HG03565 (cell line): ENCODE data around the gene CENPS.
"Not testable (repeated sequence)": the region's sequence is repeated elsewhere in the genome, so short reads cannot be mapped to it uniquely, and the experiment has no call there.

Source experiments
- ATAC-seq: cut with Tn5 transposase; IDR thresholded peaks from one replicate; pipeline ENCODE4 v1.9.1; 2021; ENCODE audit warnings: mild to moderate bottlenecking, moderate library complexity; ENCODE audit not compliant: unreplicated experiment

Gene CENPS

DNA sequence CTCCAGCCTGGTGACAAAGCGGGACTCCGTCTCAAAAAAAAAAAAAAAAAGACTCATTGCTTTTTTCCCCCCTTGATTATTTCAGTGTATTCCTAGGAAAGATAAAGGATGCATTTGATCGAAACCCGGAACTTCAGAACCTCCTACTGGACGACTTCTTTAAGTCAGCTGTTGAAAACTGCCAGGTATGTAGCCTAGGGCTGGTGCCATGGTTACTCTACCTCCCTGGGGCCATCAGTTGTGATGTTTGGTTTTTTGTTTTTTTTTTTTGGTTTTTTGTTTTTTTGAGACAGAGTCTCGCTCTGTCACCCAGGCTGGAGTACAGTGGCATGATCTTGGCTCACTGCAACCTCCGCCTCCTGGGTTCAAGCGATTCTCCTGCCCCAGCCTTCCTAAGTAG is 11.5 kb upstream of the CENPS start:
- not testable (repeated sequence) for ATAC-seq

DNA sequence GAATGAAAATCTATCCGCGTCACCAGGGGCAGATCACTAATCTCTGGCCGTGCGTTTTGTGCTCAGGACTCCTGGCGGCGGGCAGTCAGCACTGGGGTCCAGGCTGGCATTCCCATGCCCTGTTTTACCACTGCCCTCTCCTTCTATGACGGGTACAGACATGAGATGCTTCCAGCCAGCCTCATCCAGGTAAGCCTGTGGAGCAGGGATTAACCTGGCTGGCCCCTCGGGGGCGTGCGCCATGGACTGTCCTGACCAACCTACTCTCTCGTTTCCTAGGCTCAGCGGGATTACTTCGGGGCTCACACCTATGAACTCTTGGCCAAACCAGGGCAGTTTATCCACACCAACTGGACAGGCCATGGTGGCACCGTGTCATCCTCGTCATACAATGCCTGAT is 10.9 kb upstream of the CENPS start:
- ATAC-seq, result no peak

DNA sequence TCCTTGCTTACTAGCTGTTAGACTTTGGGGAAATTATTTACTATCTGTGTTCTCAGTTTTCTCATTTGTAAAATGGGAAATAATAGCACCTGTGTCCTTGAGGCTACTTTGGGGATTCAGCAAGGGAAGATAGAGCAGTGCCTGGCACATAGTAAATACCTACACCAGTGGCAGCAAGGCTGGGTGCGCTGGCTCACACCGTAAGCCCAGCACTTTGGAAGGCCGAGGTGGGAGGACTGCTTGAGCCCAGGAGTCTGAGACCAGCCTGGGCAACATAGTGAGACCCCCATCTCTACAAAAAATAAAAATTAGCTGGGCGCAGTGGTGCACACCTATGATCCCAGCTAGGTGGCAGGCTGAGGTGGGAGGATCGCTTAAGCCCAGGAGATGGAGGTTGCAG is 8.6 kb upstream of the CENPS start:
- ATAC-seq, result no peak

DNA sequence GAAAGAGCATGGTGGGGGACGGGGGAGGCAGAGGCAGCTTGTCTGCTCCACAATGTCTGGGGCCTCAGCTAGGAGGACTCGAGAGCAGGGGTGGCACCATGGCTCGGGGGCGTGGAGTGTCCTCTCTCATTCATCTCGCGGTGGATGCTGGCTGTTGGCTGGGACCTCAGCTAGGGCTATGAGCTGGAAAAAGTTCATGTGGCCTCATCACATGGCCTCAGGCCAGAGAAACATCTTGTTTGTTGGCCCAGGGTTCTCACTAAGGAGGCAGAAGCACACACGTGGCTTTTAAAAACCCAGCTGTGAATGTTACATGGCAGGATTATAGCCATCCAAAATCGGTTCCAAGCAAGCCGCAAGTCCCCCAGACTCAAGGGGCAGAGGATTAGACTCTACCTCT is 6.2 kb upstream of the CENPS start:
- ATAC-seq, result no peak

DNA sequence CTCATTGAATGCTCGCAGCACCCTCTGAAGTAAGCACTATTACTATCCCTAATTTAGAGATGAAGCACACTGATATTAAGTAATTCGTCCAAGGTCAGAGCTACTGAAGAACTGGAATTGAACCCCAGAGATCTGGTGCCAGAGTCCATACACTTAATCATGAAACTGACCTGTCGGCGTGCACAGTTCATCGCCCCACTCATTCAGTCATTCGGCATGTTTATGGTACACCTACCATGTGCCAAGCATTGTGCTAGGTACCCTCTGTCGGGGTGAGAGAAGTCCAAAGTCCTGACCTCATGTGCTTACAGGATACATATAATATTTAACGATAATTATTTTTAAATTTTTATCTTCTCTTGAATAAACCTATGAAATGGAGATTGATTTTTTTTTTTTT is 5.6 kb upstream of the CENPS start:
- ATAC-seq, result no peak

DNA sequence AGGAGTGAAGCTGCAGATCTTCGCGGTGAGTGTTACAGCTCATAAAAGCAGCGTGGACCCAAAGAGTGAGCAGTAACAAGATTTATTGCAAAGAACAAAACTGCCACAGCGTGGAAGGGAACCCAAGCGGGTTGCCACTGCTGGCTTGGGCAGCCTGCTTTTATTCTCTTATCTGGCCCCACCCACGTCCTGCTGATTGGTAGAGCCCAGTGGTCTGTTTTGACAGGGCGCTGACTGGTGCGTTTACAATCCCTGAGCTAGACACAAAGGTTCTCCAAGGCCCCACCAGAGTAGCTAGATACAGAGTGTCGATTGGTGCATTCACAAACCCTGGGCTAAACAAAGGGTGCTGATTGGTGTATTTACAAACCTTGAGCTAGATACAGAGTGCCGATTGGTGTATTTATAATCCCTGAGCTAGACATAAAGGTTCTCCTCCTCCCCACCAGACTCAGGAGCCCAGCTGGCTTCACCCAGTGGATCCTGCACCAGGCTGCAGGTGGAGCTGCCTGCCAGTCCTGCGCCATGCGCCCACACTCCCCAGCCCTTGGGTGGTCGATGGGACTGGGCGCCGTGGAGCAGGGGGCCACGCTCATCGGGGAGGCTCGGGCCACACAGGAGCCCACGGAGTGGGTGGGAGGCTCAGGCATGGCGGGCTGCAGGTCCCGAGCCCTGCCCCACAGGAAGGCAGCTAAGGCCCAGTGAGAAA is 4.3 kb upstream of the CENPS start:
- ATAC-seq, result not testable (repeated sequence)

DNA sequence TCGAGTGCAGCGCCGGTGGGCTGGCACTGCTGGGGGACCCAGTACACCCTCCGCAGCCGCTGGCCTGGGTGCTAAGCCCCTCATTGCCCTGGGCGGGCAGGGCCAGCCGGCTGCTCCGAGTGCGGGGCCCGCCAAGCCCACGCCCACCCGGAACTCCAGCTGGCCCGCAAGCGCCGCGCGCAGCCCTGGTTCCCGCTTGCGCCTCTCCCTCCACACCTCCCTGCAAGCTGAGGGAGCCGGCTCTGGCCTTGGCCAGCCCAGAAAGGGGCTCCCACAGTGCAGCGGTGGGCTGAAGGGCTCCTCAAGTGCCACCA is 3.7 kb upstream of the CENPS start:
- ATAC-seq, result not testable (repeated sequence)

DNA sequence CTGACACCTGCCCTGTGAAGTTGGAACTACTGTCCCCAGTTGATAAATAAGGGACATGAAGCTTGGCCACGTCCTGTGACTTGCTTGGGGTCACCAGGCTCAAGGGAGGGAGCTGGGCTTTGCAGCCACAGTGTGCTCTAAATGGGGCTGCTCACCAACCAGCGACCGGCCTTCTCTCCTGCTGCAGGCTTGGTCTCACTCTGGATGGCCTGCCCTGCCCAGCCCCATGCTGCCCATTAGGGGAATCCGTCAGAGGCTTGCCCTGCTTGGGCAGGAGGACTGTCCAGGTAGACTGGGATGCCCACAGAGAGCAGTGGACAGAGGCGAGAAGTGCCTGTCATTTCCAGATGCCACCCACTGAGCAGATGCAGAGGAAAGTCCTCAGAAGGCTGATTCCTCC is 1.2 kb upstream of the CENPS start:
- no peak for ATAC-seq

DNA sequence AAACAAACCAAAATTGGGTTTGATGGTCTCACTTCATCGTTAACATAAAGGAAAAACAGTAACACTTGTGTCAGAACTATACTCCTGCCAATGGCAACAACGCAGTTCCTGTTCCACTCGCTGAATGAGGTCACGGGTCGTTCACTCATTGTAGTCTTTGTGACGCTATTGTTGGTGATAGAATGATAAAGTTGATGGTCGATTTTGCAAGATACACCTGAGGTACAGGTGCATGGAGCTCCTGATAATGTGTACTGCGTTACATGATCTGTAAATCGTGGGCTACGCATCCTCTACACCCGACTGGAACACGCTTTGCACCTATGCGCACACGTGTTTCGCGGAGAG is 391 bp upstream of the CENPS start:
- peak; percentile 17 for ATAC-seq

DNA sequence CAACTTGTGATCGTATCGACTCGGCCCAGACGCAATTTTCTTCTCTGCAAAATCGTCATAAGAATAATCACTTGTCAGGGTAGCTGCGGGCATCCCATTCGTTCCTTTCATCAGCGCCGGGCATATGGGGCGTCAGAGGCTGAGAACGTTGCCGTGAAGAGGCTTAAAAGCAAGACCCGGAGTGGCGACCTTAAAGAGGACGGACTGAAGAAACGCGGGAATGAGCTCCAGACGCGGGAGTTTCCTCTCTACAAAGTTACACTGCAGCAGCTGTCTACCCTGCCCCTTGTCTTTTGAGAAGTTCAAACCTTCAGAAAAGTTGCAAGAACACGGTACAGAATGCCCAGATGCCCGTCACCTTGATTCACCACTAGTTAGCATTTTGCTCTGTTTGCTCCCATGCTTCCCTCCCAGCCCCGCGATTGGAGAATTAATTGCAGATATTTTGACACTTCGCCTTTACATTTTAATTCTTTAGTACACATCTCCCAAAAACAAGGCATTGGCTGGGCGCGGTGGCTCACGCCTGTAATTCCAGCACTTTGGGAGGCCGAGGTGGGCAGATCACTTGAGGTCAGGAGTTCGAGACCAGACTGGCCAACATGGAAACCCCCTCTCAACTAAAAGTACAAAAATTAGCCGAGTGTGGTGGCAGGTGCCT is 967 bp downstream of the CENPS start:
- ATAC-seq, result no peak

DNA sequence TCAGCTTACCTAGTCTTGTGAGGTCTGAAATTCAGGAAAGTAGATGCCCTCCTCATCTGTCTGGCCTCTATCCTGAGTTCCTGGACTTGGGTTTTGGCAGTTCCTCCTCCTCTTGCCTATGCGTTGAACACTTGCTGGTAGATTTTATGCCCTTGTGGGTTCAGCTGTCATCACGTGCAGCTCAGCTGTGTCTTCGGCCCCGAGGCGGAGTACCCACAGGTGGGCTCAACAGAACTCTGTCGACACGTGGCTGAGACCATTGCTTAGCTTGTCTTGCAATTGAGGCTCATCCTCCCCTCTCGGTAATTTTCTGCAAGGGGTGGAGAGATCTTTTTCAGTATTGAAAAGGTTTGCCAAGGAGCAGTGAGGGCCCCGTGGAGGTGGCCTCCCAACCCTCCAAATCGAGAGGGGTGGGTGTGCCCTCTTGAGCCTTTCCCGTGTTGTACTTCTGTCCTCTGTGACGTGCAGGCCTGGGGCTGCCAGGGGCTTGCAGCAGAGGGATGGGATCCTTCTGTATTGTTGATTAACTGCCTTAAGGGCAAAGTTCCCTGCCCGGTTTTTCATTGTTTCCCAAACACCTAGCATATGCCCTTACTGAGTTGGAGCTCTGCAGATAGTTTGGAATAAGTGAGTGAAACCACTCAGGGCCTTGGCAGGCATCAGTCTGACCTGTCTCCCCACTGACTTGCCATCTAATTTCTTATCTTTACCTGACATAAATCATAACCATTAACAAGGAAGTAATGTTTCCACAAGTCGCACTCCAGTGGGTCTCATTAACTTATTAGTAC is 2.9 kb downstream of the CENPS start:
- ATAC-seq, result no peak

DNA sequence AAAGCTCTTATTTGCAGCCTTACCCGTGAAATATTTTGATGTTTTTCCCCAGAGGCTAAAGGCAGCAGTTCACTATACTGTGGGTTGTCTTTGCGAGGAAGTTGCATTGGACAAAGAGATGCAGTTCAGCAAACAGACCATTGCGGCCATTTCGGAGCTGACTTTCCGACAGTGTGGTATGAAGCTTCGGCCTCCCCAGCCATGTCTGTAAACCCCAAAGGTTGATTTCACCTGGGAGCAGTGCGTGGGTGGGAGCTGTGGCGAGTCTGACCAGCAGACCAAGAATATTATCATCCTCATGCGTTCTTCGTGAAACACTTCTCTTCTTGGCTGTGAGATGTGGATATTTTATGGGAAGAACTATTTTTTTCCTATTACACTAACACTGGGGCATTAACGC is 3.6 kb downstream of the CENPS start:
- ATAC-seq, result no peak

DNA sequence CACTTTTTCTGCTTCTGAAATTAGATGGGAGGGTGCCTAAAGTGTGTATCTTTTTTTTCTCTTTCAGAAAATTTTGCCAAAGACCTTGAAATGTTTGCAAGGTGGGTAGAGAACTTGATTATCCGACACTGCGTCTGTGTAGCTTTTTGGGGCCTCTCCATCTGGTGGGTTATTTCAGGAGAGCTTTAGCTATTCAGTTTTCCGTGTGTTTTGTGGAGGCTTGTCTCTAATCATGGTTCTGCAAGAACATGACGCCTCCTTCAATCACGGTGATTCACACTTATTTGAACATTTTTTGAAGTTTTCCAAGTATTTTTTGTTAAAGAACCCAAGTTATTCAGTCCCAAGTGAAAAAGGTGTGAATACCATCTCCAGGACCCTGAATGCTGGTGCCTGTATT is 4.4 kb downstream of the CENPS start:
- ATAC-seq, result no peak

DNA sequence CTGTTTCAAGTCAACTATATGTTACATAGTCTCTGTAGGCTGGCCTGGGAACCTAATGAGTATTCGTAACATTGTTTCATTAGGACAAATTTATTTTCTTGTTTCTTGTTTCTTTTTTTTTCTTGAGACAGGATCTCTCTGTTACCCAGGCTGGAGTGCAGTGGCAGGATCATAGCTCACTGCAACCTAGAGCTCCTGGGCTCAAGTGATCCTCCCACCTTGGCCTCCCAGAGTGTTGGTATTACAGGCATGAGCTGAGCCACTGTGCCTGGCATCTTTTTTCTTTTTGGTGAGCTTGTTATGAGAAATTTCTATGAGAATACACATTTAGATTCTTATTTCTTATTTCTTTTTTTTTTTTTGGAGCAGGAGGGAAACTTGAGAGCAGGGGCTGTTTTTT is 6.8 kb downstream of the CENPS start:
- no peak for ATAC-seq

DNA sequence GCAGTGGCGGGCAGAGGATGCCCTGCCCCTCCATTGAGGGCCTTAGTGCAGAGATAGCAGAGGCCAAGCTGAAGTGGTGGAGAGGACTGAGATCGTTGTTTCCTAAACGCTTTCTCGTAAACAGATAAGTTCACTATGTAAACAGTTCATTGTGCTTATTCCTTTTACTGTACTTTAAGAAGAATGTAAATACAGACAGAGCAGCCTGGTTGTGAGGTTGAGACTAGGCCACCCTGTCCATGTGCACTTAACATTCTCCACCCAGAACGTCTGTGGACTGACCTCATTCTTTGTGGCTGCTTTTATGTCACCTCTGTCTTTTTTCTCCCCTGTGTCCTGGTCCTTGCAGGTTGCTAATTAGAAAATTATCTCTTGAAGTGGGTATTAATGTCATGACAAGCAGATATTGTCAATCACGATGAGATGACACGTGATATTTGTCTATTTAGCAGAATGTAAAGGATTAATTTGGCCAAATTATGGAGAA is 8.5 kb downstream of the CENPS start:
- no peak for ATAC-seq

DNA sequence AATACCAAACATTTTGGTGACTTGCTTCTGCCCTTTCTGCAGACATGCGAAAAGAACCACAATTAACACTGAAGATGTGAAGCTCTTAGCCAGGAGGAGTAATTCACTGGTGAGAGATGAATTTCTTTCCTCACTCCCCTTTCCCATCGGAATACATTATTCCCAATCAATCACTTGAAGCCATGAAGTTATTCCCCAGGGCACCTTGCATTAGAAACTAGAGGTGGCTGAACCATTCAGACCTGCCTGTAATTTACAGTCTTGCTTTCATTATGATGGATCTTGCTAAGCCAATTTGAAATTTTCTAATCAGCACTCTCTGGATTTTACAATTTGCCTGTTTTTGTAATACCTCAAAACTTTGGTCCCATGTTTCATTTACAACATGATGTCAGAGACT is 10.1 kb downstream of the CENPS start:
- ATAC-seq, result no peak

DNA sequence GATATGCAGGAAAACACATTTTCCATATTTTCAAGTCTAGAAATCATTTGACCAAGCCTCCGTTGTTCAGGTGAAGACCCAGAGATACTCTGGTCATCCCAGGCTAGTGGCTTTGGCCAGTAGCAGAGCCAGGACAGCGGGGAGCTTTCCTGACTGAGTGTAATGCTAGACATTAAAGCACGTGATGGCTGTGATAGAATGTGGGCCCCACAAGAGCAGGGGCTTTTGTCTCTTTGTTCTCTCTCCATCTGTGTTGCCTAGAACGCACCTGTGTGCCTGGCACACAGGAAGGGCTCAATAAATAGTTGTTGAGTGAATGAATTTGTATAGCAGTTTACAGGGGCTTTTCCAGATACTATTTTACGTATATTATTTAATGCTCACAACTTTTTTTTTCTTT is 10.6 kb downstream of the CENPS start:
- no peak for ATAC-seq

DNA sequence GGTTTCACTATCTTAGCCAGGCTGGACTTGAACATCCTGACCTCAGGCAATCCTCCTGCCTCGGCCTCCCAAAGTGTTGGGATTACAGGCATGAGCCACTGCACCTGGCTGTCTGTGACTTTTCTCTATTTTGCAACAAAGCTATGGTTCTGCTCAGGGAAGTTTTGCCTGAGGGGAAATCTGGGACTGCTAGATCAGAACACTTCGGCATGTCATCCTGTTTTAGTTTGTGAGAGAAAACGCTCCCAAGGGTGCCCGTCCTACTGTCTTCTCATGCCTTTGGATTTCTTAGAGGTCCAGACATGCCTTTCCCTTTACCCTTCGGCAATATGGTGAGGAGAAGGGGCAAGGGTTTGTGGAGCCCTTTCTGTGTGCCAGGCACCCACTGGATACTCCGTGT is 14.0 kb downstream of the CENPS start:
- ATAC-seq, result no peak

DNA sequence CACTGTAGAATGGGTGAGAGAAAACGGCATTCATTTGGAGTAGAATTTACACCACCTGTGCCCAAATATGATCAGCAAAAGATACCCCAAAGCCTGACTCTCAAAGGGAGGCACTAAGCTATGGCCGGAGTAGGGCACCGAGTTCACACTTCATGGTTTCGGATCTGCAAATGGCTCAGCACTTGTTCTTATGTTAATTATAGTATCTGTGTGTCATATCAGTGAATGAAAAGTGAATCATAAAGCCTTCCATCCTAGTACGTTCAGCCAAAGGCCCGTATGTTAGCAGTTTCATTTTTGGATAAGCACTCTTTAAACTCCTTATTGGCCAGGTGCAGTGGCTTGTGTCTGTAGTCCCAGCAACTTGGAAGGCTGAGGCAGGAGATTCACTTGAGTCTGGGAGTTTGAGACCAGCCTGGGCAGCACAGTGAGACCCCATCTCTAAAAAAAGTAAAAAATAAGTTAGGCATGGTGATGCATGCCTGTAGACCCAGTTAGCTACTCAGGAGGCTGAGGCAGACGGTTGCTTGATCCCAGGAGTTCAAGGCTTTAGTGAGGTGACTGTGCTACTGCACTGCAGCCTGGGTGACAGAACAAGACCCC is 14.7 kb downstream of the CENPS start:
- no peak for ATAC-seq

DNA sequence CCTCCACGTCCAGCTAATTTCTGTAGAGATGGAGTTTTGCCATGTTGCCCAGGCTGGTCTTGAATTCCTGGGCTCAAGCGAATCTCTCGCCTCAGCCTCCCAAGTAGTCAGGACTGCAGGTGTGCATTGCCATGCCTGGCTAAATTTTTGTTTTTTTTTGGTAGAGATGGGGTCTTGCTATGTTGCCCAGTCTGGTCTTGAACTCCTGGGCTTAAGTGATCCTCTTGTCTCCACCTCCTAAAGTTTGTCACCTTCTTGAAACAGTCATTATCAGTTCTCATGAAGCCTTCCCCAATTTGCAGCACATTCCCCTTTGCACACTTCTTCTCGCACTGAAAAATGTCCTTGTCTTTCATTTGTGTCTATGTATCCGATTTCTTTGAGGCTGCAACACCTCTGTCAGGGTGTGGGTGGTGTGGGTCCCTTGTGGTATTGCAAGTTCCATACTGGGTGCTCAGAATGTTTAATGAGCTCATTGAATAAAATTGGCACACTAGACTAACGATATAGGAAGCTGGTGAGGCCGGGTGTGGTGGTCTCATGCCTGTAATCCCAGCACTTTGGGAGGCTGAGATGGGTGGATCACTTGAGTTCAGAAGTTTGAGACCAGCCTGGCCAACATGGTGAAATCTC is 16.7 kb downstream of the CENPS start:
- ATAC-seq, result no peak

DNA sequence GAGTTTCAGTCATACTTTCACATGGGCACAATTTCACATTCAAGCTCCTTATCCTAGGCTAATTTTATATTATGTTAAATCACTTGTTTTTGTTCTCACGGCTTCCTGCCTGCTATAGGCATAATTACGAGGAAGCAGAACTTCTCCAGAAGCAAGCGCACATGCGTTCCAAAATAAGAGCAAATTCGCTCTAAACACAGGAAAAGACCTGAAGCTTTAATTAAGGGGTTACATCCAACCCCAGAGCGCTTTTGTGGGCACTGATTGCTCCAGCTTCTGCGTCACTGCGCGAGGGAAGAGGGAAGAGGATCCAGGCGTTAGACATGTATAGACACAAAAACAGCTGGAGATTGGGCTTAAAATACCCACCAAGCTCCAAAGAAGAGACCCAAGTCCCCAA is 19.5 kb downstream of the CENPS start, which contains the start of gene CORT:
TSS of gene CORT (plus strand) at position 281 of the 400 bp plus-strand sequence. CDS start 193 bp downstream, outside the sequence.
- no peak for ATAC-seq
